ENCODE results near the gene PDLIM4. TPM values are rescaled to one million over a fixed set of nuclear protein-coding genes. Genes with fewer than 3 reads are reported as not detected.

PDLIM4 gene
- polyA plus RNA-seq, 1 donor, result 17.9 TPM

DNA sequence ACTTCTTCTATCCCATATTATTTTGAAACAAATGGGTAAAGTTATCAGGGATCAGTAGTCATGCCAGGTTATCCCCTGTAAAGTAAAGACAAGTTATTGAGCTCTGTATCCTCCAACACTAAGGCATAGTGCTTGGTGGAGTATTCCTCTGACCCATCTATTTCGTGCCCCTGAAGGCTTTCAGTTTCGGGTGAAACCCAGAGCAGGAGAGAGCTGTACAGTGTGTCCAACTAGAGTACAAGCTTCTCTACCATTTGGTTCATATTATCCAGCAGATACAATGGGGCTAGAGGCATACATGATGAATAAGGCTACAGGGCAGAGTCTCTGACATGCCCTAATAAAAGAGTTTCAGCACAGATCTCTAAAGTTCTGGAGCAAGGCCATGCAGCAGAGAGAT lies 33.5 kb downstream of the PDLIM4 start:
- DNase-seq, result no peak
- Histone ChIP-seq H3K36me3 (ENCODE audit: control insufficient read depth, insufficient read depth, low read length) (no peaks in the 10 kb centered on the region), H3K9me3 (ENCODE audit: control insufficient read depth, low read depth, low read length) (no peaks in the 10 kb centered on the region), H3K4me1 (ENCODE audit: control insufficient read depth, insufficient read depth, low read length) (peaks cover 38% of the 10 kb centered on the region), H3K27me3 (ENCODE audit: control insufficient read depth, insufficient read depth, low read length) (no peaks in the 10 kb centered on the region), H3K27ac (ENCODE audit: low read length) (no peak overlapping the region), H3K4me3 (ENCODE audit: low read length) (no peak overlapping the region)
- WGBS (ENCODE audit: insufficient coverage, low lambda C conversion rate), result no CpG with 5 or more reads among the region's 2 CpGs

GRCh38 chr5:132293066-132293991 lies 35.8 kb downstream of the PDLIM4 start:
- DNase-seq, result peak; percentile 81 to 90
- WGBS (ENCODE audit: insufficient coverage, low lambda C conversion rate), result no CpG with 5 or more reads among the region's 50 CpGs
- no peaks in the 10 kb centered on the region for H3K27me3 ChIP-seq (ENCODE audit: control insufficient read depth, insufficient read depth, low read length)
- H3K4me1 ChIP-seq (ENCODE audit: control insufficient read depth, insufficient read depth, low read length), result peaks cover 48% of the 10 kb centered on the region
- H3K27ac ChIP-seq (ENCODE audit: low read length), result peak overlapping the region; percentile 99
- H3K36me3 ChIP-seq (ENCODE audit: control insufficient read depth, insufficient read depth, low read length), result no peaks in the 10 kb centered on the region
- peak overlapping the region; percentile 75 for H3K4me3 ChIP-seq (ENCODE audit: low read length)
- no peaks in the 10 kb centered on the region for H3K9me3 ChIP-seq (ENCODE audit: control insufficient read depth, low read depth, low read length)

- Histone ChIP-seq H3K27me3 (ENCODE audit: control insufficient read depth, insufficient read depth, low read length) (no peaks in the 10 kb centered on the region), H3K4me1 (ENCODE audit: control insufficient read depth, insufficient read depth, low read length) (peaks cover 47% of the 10 kb centered on the region), H3K4me3 (ENCODE audit: low read length) (peak within 1 kb of the TSS; percentile 75), H3K9me3 (ENCODE audit: control insufficient read depth, low read depth, low read length) (no peaks in the 10 kb centered on the region), H3K36me3 (ENCODE audit: control insufficient read depth, insufficient read depth, low read length) (no peaks in the 10 kb centered on the region), H3K27ac (ENCODE audit: low read length) (peak within 1 kb of the TSS; percentile 99)
- DNase-seq, result peak; percentile 96 to 97
- no CpG with 5 or more reads among the region's 63 CpGs for WGBS (ENCODE audit: insufficient coverage, low lambda C conversion rate)
Observed at GRCh38 chr5:132293992-132294727, 36.7 kb downstream of the PDLIM4 start, which contains the start of gene SLC22A4. Gene SLC22A4, plus strand, starts transcription at chr5:132294394. Its CDS starts 223 bp downstream, at chr5:132294617.

DNA sequence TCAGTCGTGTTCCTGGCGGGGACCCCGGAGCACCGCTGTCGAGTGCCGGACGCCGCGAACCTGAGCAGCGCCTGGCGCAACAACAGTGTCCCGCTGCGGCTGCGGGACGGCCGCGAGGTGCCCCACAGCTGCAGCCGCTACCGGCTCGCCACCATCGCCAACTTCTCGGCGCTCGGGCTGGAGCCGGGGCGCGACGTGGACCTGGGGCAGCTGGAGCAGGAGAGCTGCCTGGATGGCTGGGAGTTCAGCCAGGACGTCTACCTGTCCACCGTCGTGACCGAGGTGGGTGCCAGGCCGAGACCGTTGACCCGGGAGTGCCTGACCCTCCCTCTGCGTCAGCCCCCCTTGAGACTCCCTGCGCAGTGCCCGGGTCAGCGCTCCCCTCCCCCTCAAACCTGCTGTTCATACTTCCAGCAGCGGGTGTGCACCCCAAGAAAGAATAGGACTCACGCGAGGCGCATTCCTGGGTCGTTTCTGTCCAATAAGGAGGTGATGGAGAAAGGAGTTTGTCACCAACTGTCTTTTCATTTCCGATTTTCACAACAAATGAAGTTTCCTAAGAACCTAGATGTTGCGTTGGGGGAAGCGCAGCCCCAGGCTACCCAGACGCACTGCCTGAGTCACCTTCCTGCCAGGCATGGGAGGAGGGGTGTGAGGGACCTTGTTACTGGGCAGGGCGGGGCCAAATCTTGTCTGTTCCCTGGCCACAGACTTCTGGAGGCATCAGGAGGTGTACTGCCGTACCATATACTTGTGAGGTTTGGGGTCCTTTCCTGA lies 37.4 kb downstream of the PDLIM4 start:
- peak overlapping the region; percentile 75 for H3K4me3 ChIP-seq (ENCODE audit: low read length)
- H3K36me3 ChIP-seq (ENCODE audit: control insufficient read depth, insufficient read depth, low read length), result no peaks in the 10 kb centered on the region
- peak overlapping the region; percentile 99 for H3K27ac ChIP-seq (ENCODE audit: low read length)
- peak; percentile 74 to 86 for DNase-seq
- H3K9me3 ChIP-seq (ENCODE audit: control insufficient read depth, low read depth, low read length), result no peaks in the 10 kb centered on the region
- no peaks in the 10 kb centered on the region for H3K27me3 ChIP-seq (ENCODE audit: control insufficient read depth, insufficient read depth, low read length)
- WGBS (ENCODE audit: insufficient coverage, low lambda C conversion rate), result no CpG with 5 or more reads among the region's 50 CpGs
- H3K4me1 ChIP-seq (ENCODE audit: control insufficient read depth, insufficient read depth, low read length), result peaks cover 45% of the 10 kb centered on the region

DNA sequence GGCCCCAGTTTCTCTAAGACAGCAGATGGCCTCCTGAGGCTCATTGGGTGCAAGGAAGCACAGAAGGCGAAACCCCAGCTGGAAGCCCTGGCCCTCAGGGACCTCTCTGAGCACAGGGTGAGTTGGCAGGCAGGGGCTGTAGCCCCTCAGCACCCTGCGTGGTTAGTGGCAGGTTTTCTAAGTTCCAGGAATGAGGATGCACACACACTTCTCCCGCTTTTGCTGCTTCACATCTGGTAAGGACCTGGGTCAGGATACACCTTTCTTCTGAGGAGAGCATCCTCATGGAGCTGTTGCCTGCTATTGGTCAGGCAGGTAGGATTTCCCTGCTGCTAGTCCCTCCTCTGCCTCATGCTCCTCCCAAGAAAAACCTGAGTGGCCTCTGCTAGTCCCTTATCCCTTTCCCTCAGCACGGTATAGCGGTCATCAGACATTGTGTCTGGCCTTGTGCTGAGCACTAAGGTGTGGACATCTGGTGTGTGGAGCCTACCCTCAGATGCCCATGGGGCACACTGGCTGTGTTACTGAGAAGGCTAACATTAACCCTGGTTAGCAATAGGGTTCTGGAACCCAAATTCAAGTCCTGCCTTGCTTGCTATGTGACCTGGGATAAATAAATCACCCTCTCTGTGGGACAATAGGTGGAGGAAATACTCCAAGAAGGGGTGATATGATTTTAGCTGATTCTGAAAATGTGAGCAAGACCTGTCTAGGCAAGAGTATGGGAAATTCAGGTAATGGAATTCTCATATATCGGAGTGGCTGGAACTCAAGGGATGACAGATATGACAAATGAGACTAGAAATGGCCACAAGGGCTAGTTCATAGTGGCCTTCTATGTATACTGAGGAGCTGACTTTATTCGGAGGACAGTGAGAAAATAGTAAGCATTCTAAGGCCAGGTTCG lies 38.3 kb downstream of the PDLIM4 start:
- no peaks in the 10 kb centered on the region for H3K9me3 ChIP-seq (ENCODE audit: control insufficient read depth, low read depth, low read length)
- H3K27ac ChIP-seq (ENCODE audit: low read length), result peak overlapping the region; percentile 99
- H3K4me1 ChIP-seq (ENCODE audit: control insufficient read depth, insufficient read depth, low read length), result peaks cover 48% of the 10 kb centered on the region
- H3K27me3 ChIP-seq (ENCODE audit: control insufficient read depth, insufficient read depth, low read length), result no peaks in the 10 kb centered on the region
- no peaks in the 10 kb centered on the region for H3K36me3 ChIP-seq (ENCODE audit: control insufficient read depth, insufficient read depth, low read length)
- H3K4me3 ChIP-seq (ENCODE audit: low read length), result peak overlapping the region; percentile 75
- DNase-seq, result no peak
- WGBS (ENCODE audit: insufficient coverage, low lambda C conversion rate), result 92% methylated on average over 2 of the region's 8 CpGs

GRCh38 chr5:132296412-132297016 lies 39.0 kb downstream of the PDLIM4 start:
- H3K4me1 ChIP-seq (ENCODE audit: control insufficient read depth, insufficient read depth, low read length), result peaks cover 51% of the 10 kb centered on the region
- WGBS (ENCODE audit: insufficient coverage, low lambda C conversion rate), result no CpG with 5 or more reads among the region's 8 CpGs
- no peak overlapping the region for H3K27ac ChIP-seq (ENCODE audit: low read length)

GRCh38 chr5:132297211-132297940 lies 39.9 kb downstream of the PDLIM4 start:
- peaks cover 53% of the 10 kb centered on the region for H3K4me1 ChIP-seq (ENCODE audit: control insufficient read depth, insufficient read depth, low read length)
- no CpG with 5 or more reads among the region's 4 CpGs for WGBS (ENCODE audit: insufficient coverage, low lambda C conversion rate)
- H3K4me3 ChIP-seq (ENCODE audit: low read length), result no peak overlapping the region
- no peak overlapping the region for H3K27ac ChIP-seq (ENCODE audit: low read length)
- no peaks in the 10 kb centered on the region for H3K27me3 ChIP-seq (ENCODE audit: control insufficient read depth, insufficient read depth, low read length)
- no peaks in the 10 kb centered on the region for H3K9me3 ChIP-seq (ENCODE audit: control insufficient read depth, low read depth, low read length)
- no peaks in the 10 kb centered on the region for H3K36me3 ChIP-seq (ENCODE audit: control insufficient read depth, insufficient read depth, low read length)
- no peak for DNase-seq

More at GRCh38 chr5:132296412-132297016, 39.0 kb downstream of the PDLIM4 start:
- no peaks in the 10 kb centered on the region for H3K9me3 ChIP-seq (ENCODE audit: control insufficient read depth, low read depth, low read length)
- DNase-seq, result no peak
- peak overlapping the region; percentile 75 for H3K4me3 ChIP-seq (ENCODE audit: low read length)
- no peaks in the 10 kb centered on the region for H3K36me3 ChIP-seq (ENCODE audit: control insufficient read depth, insufficient read depth, low read length)
- no peaks in the 10 kb centered on the region for H3K27me3 ChIP-seq (ENCODE audit: control insufficient read depth, insufficient read depth, low read length)

GRCh38 chr5:132298298-132299212 lies 41.1 kb downstream of the PDLIM4 start:
- H3K36me3 ChIP-seq (ENCODE audit: control insufficient read depth, insufficient read depth, low read length), result no peaks in the 10 kb centered on the region
- peak overlapping the region; percentile 3 for H3K27ac ChIP-seq (ENCODE audit: low read length)
- no peak overlapping the region for H3K4me3 ChIP-seq (ENCODE audit: low read length)
- 100% methylated on average over 1 of the region's 6 CpGs for WGBS (ENCODE audit: insufficient coverage, low lambda C conversion rate)
- H3K4me1 ChIP-seq (ENCODE audit: control insufficient read depth, insufficient read depth, low read length), result peaks cover 46% of the 10 kb centered on the region
- peak in 1 of 2 donors; percentile 55 for DNase-seq
- no peaks in the 10 kb centered on the region for H3K27me3 ChIP-seq (ENCODE audit: control insufficient read depth, insufficient read depth, low read length)
- no peaks in the 10 kb centered on the region for H3K9me3 ChIP-seq (ENCODE audit: control insufficient read depth, low read depth, low read length)
